HEK293 (cell line): Measurements from ENCODE around the gene FTL.
A peak's percentile ranks its signal among the peaks of the same experiment; 100 is the strongest.

Experiments
- CTCF ChIA-PET: fragments of 350-600 bp; formaldehyde crosslinking; extraction: SDS; loops from one replicate; lab custom pipeline; 2021; ENCODE audit warnings: antibody characterized with exemption; lab: Yijun Ruan, JAX
- POLR2A ChIA-PET: fragments of 300-600 bp; formaldehyde crosslinking; extraction: SDS; loops from one replicate; lab custom pipeline; 2020; ENCODE audit warnings: antibody characterized with exemption, inconsistent platforms; lab: Yijun Ruan, JAX
- H3K27ac ChIP-seq: fragments of 200-500 bp; sonication (Bioruptor generic); 2 replicates; pipeline ENCODE4 v1.5.1; 2014; ENCODE audit warnings: low read depth, low read length, control low read depth, inconsistent platforms; ENCODE audit errors: extremely low read depth
- H3K36me3 ChIP-seq, 2 experiments: fragments of 200-500 bp in 1 of 2; sonication (Bioruptor generic) in 1 of 2; 1 replicate in 1 of 2; 2 replicates in 1 of 2; pipeline ENCODE4 v1.5.1; 2014 to 2017; ENCODE audit warnings: inconsistent platforms in 2 of 2, low read length in 2 of 2; ENCODE audit not compliant: control insufficient read depth in 2 of 2, insufficient read depth in 1 of 2
- H3K4me1 ChIP-seq: fragments of 200-500 bp; sonication (Bioruptor generic); 2 replicates; pipeline ENCODE4 v1.5.1; 2014; ENCODE audit warnings: mild to moderate bottlenecking, low read length, inconsistent platforms; ENCODE audit not compliant: control insufficient read depth, insufficient read depth
- H3K4me3 ChIP-seq: 2 replicates; pipeline ENCODE4 v1.5.1; 2011; ENCODE audit warnings: low read depth, mild to moderate bottlenecking, control low read depth, low read length, moderate library complexity
- H3K9me3 ChIP-seq: fragments of 200-500 bp; sonication (Bioruptor generic); 2 replicates; pipeline ENCODE4 v1.5.1; 2014; ENCODE audit warnings: low read depth, low read length, inconsistent platforms; ENCODE audit not compliant: control insufficient read depth, insufficient read depth
- ATF2 ChIP-seq: fragments of 450-650 bp; formaldehyde crosslinking; IDR thresholded peaks from 2 replicates; pipeline ENCODE4 v1.5.1; 2016; ENCODE audit warnings: missing biosample characterization, missing genetic modification characterization, low read depth
- MEIS1 ChIP-seq: sonication (generic); formaldehyde crosslinking; IDR thresholded peaks from 2 replicates; pipeline ENCODE4 v1.8.1; 2022; ENCODE audit warnings: missing genetic modification reagents, mild to moderate bottlenecking, borderline replicate concordance
- PATZ1 ChIP-seq: fragments of 450-650 bp; formaldehyde crosslinking; IDR thresholded peaks from 2 replicates; pipeline ENCODE4 v1.5.1; 2016; ENCODE audit warnings: missing biosample characterization, missing genetic modification characterization
- ZBTB20 ChIP-seq: fragments of 450-650 bp; formaldehyde crosslinking; IDR thresholded peaks from 2 replicates; pipeline ENCODE4 v1.5.1; 2016; ENCODE audit warnings: missing biosample characterization, missing genetic modification characterization
- ZFHX2 ChIP-seq: fragments of 450-650 bp; formaldehyde crosslinking; conservative IDR thresholded peaks from 2 replicates; pipeline ENCODE4 v1.5.1; 2016; ENCODE audit warnings: missing biosample characterization, missing genetic modification characterization
- ZNF114 ChIP-seq: fragments of 450-650 bp; formaldehyde crosslinking; IDR thresholded peaks from 2 replicates; pipeline ENCODE4 v1.5.0; 2017; ENCODE audit warnings: missing biosample characterization, missing genetic modification characterization
- ZNF121 ChIP-seq: fragments of 450-650 bp; formaldehyde crosslinking; IDR thresholded peaks from 2 replicates; pipeline ENCODE4 v1.5.1; 2016; ENCODE audit warnings: missing biosample characterization, missing genetic modification characterization
- ZNF366 ChIP-seq: fragments of 450-650 bp; formaldehyde crosslinking; conservative IDR thresholded peaks from 2 replicates; pipeline ENCODE4 v1.5.1; 2016; ENCODE audit warnings: missing biosample characterization, missing genetic modification characterization
- ZNF391 ChIP-seq: fragments of 450-650 bp; formaldehyde crosslinking; IDR thresholded peaks from 2 replicates; pipeline ENCODE4 v1.5.1; 2016; ENCODE audit warnings: low read depth, missing biosample characterization, missing genetic modification characterization, borderline replicate concordance
- TF ChIP-seq, protein P1 (sequence below): fragments of 450-650 bp; IDR thresholded peaks from 2 replicates; pipeline ENCODE4 v1.5.1; 2018; ENCODE audit warnings: missing biosample characterization, missing genetic modification characterization

FTL gene

DNA sequence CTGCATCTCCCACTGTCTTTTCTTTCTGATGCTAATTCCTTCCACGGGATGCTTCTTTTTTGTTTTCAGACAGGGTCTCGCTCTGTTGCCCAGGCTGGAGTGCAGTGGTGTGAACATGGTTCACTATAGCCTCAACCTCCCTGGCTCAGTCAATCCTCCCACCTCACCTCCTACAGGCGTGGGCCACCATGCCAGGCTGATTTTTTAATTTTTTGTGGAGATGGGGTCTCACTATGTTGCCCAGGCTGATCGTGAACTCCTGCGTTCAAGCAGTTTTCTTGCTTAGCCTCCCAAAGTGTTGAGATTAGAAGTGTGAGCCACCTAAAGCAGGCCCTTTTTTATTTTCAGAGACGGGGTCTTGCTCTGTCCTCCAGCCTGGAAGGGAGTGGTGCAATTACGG lies 23.2 kb downstream of the FTL start:
- ChIA-PET CTCF (no interaction called here), POLR2A (interaction anchor here (1.2 kb wide), 1 partner anchor 9 kb away, joined by 3 read pairs; no protein-coding TSS in a partner anchor)

GRCh38 chr19:48988860-48989259 lies 23.8 kb downstream of the FTL start:
- TF ChIP-seq MEIS1 (no peak), ZNF366 (tag by site-specific recombination) (peak; percentile 92), ZBTB20 (tag by site-specific recombination) (no peak)
- no peak overlapping the region for H3K27ac ChIP-seq
- H3K36me3 ChIP-seq: peaks cover 31 to 61% of the 10 kb centered on the region in 2 experiments; a peak in 2 of 3 replicates
- H3K4me1 ChIP-seq: peaks cover 5% of the 10 kb centered on the region; the same call in 1 of the 2 replicates
- ChIA-PET POLR2A (interaction anchor here (0.7 to 1.2 kb wide), 3 partner anchors 10 to 588 kb away, joined by 3 to 6 read pairs (median 5); no protein-coding TSS in a partner anchor), CTCF (interaction anchor here (0.7 to 0.8 kb wide), 2 partner anchors 9 to 193 kb away, joined by 3 read pairs; no protein-coding TSS in a partner anchor)
- H3K4me3 ChIP-seq: no peak overlapping the region
- H3K9me3 ChIP-seq: no peaks in the 10 kb centered on the region

More for the DNA sequence above, 23.2 kb downstream of the FTL start:
- H3K4me1 ChIP-seq: peaks cover 5% of the 10 kb centered on the region; the same call in 1 of the 2 replicates
- TF ChIP-seq ZNF114 (no peak), ZNF121 (tag by site-specific recombination) (peak; percentile 94)
- peaks cover 31 to 66% of the 10 kb centered on the region in 2 experiments; a peak in 2 of 3 replicates for H3K36me3 ChIP-seq
- H3K4me3 ChIP-seq: no peak overlapping the region
- H3K27ac ChIP-seq: no peak overlapping the region
- no peaks in the 10 kb centered on the region for H3K9me3 ChIP-seq

- ChIA-PET POLR2A (interaction anchor here (0.7 to 1.2 kb wide), 4 partner anchors 8 to 142 kb away, joined by 3 to 6 read pairs (median 4); no protein-coding TSS in a partner anchor), CTCF (interaction anchor here (0.7 to 0.8 kb wide), 2 partner anchors 8 to 194 kb away, joined by 3 read pairs; no protein-coding TSS in a partner anchor)
- Histone ChIP-seq H3K4me1 (peaks cover 10% of the 10 kb centered on the region; the same call in 1 of the 2 replicates), H3K4me3 (no peak overlapping the region), H3K9me3 (no peaks in the 10 kb centered on the region), H3K36me3 (peaks cover 28 to 57% of the 10 kb centered on the region in 2 experiments; a peak in 2 of 3 replicates), H3K27ac (no peak overlapping the region)
- no peak for TF ChIP-seq ZNF391
- TF ChIP-seq ATF2 (tag by site-specific recombination): no peak
- 0 out of 2 replicates have a peak, but pooled peaks have one; percentile 14 for TF ChIP-seq PATZ1 (tag by site-specific recombination)
Observed at GRCh38 chr19:48989701-48990291, 24.7 kb downstream of the FTL start.

- Histone ChIP-seq H3K9me3 (no peaks in the 10 kb centered on the region), H3K4me3 (no peak overlapping the region), H3K27ac (no peak overlapping the region), H3K4me1 (peaks cover 12% of the 10 kb centered on the region; the same call in 1 of the 2 replicates), H3K36me3 (peaks cover 24 to 54% of the 10 kb centered on the region in 2 experiments; a peak in 2 of 3 replicates)
- ChIA-PET POLR2A (interaction anchor here (0.7 kb wide), 1 partner anchor 143 kb away, joined by 6 read pairs; no protein-coding TSS in a partner anchor), CTCF (interaction anchor here (1.3 kb wide), 1 partner anchor 11 kb away, joined by 5 read pairs; no protein-coding TSS in a partner anchor)
- TF ChIP-seq, protein P1, sequence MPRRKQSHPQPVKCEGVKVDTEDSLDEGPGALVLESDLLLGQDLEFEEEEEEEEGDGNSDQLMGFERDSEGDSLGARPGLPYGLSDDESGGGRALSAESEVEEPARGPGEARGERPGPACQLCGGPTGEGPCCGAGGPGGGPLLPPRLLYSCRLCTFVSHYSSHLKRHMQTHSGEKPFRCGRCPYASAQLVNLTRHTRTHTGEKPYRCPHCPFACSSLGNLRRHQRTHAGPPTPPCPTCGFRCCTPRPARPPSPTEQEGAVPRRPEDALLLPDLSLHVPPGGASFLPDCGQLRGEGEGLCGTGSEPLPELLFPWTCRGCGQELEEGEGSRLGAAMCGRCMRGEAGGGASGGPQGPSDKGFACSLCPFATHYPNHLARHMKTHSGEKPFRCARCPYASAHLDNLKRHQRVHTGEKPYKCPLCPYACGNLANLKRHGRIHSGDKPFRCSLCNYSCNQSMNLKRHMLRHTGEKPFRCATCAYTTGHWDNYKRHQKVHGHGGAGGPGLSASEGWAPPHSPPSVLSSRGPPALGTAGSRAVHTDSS: no peak
- TF ChIP-seq ZFHX2 (tag by site-specific recombination): 0 out of 2 replicates have a peak, but pooled peaks have one; percentile 20
Observed at GRCh38 chr19:48990400-48990799, 25.3 kb downstream of the FTL start.
